HG03342 (cell line): ENCODE results near the gene IL18BP.

Experiments used
- ATAC-seq: cut with Tn5 transposase; IDR thresholded peaks from one replicate; pipeline ENCODE4 v1.9.1; 2021; ENCODE audit warnings: mild to moderate bottlenecking, moderate library complexity; ENCODE audit not compliant: unreplicated experiment

IL18BP gene

GRCh38 chr11:72010529-72011233 is 12.0 kb downstream of the IL18BP start:
- ATAC-seq: no peak

GRCh38 chr11:72012091-72012630 is 13.5 kb downstream of the IL18BP start:
- no peak for ATAC-seq

DNA sequence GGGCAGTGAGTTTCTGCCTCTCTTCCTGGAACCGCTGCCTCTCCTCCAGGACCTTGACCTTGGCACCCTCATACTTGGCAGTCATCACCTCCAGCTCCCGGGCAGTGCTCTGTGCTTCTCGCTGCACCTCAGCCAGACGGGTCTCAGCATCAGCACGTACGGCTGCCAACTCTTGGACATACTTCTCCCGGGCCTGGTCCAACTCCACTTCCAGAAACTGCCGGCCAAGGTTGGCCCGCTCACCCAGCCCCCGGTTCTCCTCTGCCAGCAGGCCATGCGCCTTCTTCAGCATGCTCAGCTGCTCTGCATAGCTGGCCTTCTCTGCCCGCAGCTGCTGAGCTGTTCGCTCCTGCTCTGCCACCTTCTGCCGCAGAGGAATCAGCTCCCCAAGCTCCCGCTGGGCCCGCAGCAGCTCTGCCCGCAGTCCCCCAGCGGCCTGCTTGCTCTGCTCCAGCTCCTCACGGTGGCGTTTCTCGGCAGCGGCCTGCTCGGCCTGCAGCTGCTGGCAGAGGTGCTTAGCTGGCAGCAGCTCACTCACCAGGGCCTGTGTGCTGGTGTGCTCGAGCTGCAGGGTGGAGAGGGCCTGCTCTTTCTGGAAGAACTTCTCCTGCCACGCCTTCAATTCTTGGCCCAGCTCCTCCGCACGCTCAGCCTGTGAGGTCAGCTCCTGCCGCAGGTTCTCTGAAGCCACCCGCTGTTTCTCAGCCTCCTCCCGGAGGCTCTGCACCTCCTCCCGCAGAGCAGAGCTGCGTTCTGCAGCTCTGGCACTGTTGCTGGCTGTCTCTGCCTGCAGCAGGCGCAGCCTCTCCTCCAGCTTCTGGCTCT is 14.4 kb downstream of the IL18BP start:
- ATAC-seq: no peak

GRCh38 chr11:72013765-72014711 is 15.3 kb downstream of the IL18BP start:
- ATAC-seq: no peak

DNA sequence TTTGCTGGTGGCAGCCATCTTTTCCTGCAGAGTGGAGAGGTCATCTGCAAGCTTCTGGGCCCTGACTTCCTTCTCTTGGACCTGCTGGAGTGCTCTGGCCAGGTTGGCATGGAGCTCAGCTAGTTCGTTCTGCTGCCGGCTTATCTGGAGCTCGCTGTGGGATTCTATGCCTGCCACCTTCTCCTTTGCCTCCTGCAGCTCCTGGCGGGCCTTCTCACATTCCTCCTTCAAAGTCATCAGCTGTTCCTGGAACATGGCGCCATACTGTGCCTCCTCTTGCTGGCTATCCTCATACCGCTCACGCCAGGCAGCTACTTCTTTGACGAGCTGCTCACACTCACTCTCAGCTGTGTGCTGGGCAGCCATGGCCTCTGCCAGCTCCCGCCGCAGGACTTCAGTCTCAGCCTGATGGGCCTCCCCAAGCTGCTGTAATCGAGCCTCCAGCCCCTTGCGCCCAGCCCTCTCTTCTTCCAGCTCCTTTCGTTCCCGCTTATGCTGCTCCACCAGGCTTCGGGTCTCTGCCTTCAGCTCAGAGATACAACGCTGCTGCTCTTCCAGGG is 16.1 kb downstream of the IL18BP start:
- ATAC-seq: no peak

DNA sequence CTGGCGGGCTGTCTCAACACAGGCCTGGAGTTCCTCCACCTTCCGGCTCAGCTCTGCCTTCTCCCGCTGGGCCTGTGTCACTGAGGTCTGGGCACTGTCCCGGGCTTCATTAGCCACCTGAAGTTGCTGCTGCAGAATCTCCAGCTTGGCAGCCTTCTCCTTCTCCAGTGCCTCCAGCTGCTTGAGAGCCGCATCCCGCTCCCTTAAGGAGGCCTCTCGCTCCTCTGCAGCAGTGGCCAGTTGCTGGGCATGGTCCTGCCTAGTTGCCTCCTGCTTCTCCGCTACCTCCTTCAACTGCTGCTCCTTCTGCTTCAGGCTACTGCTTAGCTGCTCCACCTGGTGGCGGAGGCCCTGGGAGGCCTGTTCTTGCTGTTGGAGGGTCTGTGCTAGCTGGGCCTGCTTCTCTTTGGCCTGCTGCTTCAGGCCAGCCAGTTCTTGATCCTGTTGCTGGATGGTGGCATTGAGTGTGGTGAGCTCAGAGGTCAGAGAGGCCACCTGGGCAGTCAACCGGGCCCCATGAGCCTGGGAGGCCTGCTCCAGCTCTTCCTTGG is 16.9 kb downstream of the IL18BP start:
- ATAC-seq: no peak

GRCh38 chr11:72018171-72018570 is 19.5 kb downstream of the IL18BP start:
- no peak for ATAC-seq

DNA sequence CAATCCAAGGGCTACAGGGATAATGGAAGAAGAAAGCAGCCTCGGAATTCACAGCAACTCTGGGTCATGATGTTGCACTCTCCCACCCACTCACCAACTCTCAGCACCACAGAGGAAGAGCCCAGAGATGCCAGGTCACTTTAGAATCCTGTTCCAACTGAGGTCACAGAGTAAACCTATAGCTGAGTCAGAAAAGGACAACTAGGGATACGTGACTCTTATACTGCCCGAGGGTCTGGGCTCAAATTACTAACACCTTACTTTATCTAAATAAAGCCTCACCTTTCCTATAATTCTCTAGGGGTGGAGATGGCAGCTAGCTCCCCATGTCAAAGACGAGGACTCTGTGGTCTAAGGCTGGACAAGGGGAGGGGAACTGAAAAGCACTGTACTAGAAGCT is 24.6 kb downstream of the IL18BP start:
- ATAC-seq: no peak

GRCh38 chr11:72024069-72024754 is 25.5 kb downstream of the IL18BP start:
- ATAC-seq: no peak

DNA sequence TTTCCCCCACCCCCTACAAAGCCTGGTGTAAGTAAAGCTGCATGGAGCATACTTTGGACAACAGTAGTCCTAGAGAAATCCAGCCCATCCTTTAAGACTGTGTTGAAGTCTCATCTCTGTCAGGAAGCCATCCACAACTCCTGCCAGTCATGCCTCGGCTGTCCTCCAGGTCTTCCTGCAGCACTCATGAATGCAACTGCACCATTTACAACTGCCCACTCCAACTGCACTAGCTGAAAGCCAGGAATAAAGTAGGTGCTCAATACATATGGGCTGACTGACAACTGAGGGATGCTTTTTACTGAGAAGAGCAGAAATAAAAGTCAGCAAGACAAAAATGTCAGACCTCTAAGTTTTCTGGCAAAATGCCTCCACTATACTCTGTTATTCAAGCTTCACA is 27.4 kb downstream of the IL18BP start:
- no peak for ATAC-seq

- no peak for ATAC-seq
Observed at GRCh38 chr11:72030472-72031045, 31.9 kb downstream of the IL18BP start.

GRCh38 chr11:72036687-72037086 is 38.0 kb downstream of the IL18BP start:
- no peak for ATAC-seq

GRCh38 chr11:72037554-72038311 is 39.0 kb downstream of the IL18BP start:
- ATAC-seq: no peak

DNA sequence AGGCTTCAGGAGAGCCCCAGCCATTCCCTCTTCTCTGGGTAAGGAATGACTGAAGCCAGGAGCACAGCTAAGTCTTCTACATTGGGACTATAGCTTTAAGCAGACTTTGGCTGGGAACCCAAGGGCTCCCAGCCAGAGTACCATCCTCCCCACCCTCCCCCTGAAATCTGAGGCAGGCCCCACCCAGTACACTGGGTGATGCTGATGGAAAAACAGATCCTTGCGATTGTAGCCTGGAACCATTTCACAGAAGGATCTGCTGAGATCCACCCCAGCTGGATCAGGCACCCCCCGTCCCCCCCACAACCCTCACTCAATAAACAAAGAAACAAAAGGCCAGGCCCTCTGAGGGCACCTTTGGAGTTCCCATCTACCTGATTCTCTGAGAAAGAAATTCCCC is 39.8 kb downstream of the IL18BP start:
- no peak for ATAC-seq

GRCh38 chr11:72039031-72039855 is 40.5 kb downstream of the IL18BP start:
- ATAC-seq: no peak

DNA sequence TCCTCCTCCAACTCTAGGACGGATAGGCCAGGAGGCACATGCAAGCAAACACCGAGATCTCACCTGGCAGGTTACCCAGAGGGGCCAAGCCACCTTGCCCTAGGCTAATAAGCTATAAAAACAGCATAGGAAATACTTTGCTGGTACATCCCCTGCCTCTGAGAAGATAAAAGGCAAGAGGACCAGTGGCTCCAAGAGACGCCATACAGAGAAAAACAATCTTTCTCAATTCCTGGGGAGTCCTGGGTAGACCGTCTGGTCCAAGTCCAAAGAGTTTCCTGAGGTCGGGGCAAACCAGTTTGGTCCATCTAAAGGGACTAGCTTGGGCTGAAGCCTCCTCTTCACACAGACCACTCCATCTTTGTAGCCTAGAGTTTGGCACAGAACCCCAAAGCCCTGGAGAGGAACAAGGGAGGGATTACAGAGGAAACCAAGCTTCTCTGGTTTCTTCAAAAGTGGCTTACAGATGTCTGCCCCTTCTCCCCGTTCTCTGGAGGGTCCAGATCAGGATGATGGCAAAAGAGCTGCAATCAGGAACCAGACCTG is 41.2 kb downstream of the IL18BP start:
- no peak for ATAC-seq

GRCh38 chr11:72040491-72041363 is 42.0 kb downstream of the IL18BP start:
- ATAC-seq: no peak
